Measurements from ENCODE around the gene NCLN.

GRCh38 chr19:3189702-3190469 is 4.2 kb downstream of the NCLN start:
- TF ChIP-seq, protein P1, sequence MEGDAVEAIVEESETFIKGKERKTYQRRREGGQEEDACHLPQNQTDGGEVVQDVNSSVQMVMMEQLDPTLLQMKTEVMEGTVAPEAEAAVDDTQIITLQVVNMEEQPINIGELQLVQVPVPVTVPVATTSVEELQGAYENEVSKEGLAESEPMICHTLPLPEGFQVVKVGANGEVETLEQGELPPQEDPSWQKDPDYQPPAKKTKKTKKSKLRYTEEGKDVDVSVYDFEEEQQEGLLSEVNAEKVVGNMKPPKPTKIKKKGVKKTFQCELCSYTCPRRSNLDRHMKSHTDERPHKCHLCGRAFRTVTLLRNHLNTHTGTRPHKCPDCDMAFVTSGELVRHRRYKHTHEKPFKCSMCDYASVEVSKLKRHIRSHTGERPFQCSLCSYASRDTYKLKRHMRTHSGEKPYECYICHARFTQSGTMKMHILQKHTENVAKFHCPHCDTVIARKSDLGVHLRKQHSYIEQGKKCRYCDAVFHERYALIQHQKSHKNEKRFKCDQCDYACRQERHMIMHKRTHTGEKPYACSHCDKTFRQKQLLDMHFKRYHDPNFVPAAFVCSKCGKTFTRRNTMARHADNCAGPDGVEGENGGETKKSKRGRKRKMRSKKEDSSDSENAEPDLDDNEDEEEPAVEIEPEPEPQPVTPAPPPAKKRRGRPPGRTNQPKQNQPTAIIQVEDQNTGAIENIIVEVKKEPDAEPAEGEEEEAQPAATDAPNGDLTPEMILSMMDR (IDR thresholded peaks at IDR 0.05): no peak
- no peak for TF ChIP-seq POLR2A (IDR thresholded peaks at IDR 0.05)

Measured in testis (tissue), 2 donors.